Upper lobe of right lung (tissue), 1 donor: ENCODE measurements around the gene ADAMTS3. TPM values are rescaled to one million over a fixed set of nuclear protein-coding genes. Genes with fewer than 3 reads are reported as not detected.

Experiments used
- ATAC-seq: fragments of 200-7000 bp; cut with Tn5 transposase; one replicate; pipeline ENCODE4 v1.9.1; 2020; ENCODE audit warnings: mild to moderate bottlenecking, moderate library complexity
- DNase-seq: peaks from one replicate; pipeline ENCODE4 v3.0.0-alpha.2; 2020
- H3K27ac ChIP-seq: fragments of 200-600 bp; one replicate; pipeline ENCODE4 v1.8.0; 2022
- H3K27me3 ChIP-seq: fragments of 200-600 bp; one replicate; pipeline ENCODE4 v1.8.0; 2022; ENCODE audit warnings: mild to moderate bottlenecking
- H3K36me3 ChIP-seq: fragments of 200-600 bp; one replicate; pipeline ENCODE4 v1.8.0; 2022
- H3K4me1 ChIP-seq: fragments of 200-600 bp; one replicate; pipeline ENCODE4 v1.8.0; 2022
- H3K4me3 ChIP-seq: fragments of 200-600 bp; one replicate; pipeline ENCODE4 v1.8.0; 2022; ENCODE audit warnings: mild to moderate bottlenecking
- H3K9me3 ChIP-seq: fragments of 200-600 bp; one replicate; pipeline ENCODE4 v1.8.0; 2022
- CTCF ChIP-seq: fragments of 200-600 bp; IDR thresholded peaks from one replicate; pipeline ENCODE4 v1.8.0; 2022; ENCODE audit warnings: antibody characterized with exemption
- intact Hi-C: fragments of 100-400 bp; cut with DNase I; formaldehyde crosslinking; loops from one replicate; pipeline ENCODE4 v1.11.0; 2022
- total RNA-seq: library from RNA; stranded (reverse); fragmentation: NEBNext Ultra II Directional; extraction: Animal tissue kit (Norgen Biotek cat#: 25700); gene quantifications from one replicate; pipeline ENCODE4 v1.2.1, GENCODE V29; 2021
- donor health status: DM: no; HTN: yes; CAD: no; lungs with severe emphysema.

The ADAMTS3 gene
- total RNA-seq, 1 donor from 2014 or later: 3.6 TPM

GRCh38 chr4:72569719-72570235, 756 bp upstream of the ADAMTS3 start:
- Histone ChIP-seq H3K4me1 (peaks cover 6% of the 10 kb centered on the region), H3K4me3 (peak overlapping the region; percentile 64), H3K27me3 (no peaks in the 10 kb centered on the region), H3K9me3 (no peaks in the 10 kb centered on the region), H3K27ac (peak overlapping the region; percentile 43), H3K36me3 (no peaks in the 10 kb centered on the region)
- no peak for DNase-seq
- ATAC-seq: peak; percentile 1
- no peak for TF ChIP-seq CTCF
- intact Hi-C loops: no loop called here

- H3K36me3 ChIP-seq: no peaks in the 10 kb centered on the region
- peaks cover 6% of the 10 kb centered on the region for H3K4me1 ChIP-seq
- peak overlapping the region; percentile 67 for H3K27ac ChIP-seq
- DNase-seq: peak; percentile 86
- peak; percentile 86 for ATAC-seq
- intact Hi-C loops: no loop called here
- no peaks in the 10 kb centered on the region for H3K27me3 ChIP-seq
- peak overlapping the region; percentile 64 for H3K4me3 ChIP-seq
- H3K9me3 ChIP-seq: no peaks in the 10 kb centered on the region
- peak; percentile 41 for TF ChIP-seq CTCF
These were observed 973 bp downstream of the ADAMTS3 start for GRCh38 chr4:72567821-72568675.

GRCh38 chr4:72567036-72567435, 2.0 kb downstream of the ADAMTS3 start:
- Histone ChIP-seq H3K27me3 (no peaks in the 10 kb centered on the region), H3K36me3 (no peaks in the 10 kb centered on the region), H3K4me3 (peak overlapping the region; percentile 64), H3K27ac (no peak overlapping the region), H3K9me3 (no peaks in the 10 kb centered on the region), H3K4me1 (peaks cover 6% of the 10 kb centered on the region)
- ATAC-seq: no peak
- DNase-seq: no peak
- TF ChIP-seq CTCF: no peak
- intact Hi-C loops: no loop called here

GRCh38 chr4:72566464-72566972, 2.5 kb downstream of the ADAMTS3 start:
- H3K36me3 ChIP-seq: no peaks in the 10 kb centered on the region
- no peak for DNase-seq
- no peaks in the 10 kb centered on the region for H3K27me3 ChIP-seq
- TF ChIP-seq CTCF: no peak
- peaks cover 6% of the 10 kb centered on the region for H3K4me1 ChIP-seq
- ATAC-seq: no peak
- intact Hi-C loops: no loop called here
- no peak overlapping the region for H3K27ac ChIP-seq
- no peaks in the 10 kb centered on the region for H3K9me3 ChIP-seq
- H3K4me3 ChIP-seq: no peak overlapping the region

- intact Hi-C loops: no loop called here
- ATAC-seq (no peak), DNase-seq (no peak)
- H3K9me3 ChIP-seq: no peaks in the 10 kb centered on the region
- no peaks in the 10 kb centered on the region for H3K36me3 ChIP-seq
- no peak overlapping the region for H3K4me3 ChIP-seq
- H3K4me1 ChIP-seq: peaks cover 5% of the 10 kb centered on the region
- no peak for TF ChIP-seq CTCF
- no peak overlapping the region for H3K27ac ChIP-seq
- no peaks in the 10 kb centered on the region for H3K27me3 ChIP-seq
These were observed 4.2 kb downstream of the ADAMTS3 start for GRCh38 chr4:72564789-72565188.
